Measurements from ENCODE around the gene MAGI2. TPM values are rescaled to one million over a fixed set of nuclear protein-coding genes. Genes with fewer than 3 reads are reported as not detected.

The MAGI2 gene
- total and polyA plus RNA-seq, 2 of the 13 experiments (the other 11 are each of a cell fraction or from before 2014, with no cell fraction given), result 1.5 to 3.8 TPM

- TF ChIP-seq HNRNPH1 (optimal IDR thresholded peaks at IDR 0.05; ENCODE audit: low read depth, low read length) (no peak), ATF4 (CRISPR knock-in tag; IDR thresholded peaks at IDR 0.05) (no peak)
Observed at GRCh38 chr7:79403451-79403850, 50.0 kb downstream of the MAGI2 start (continued).

- no peak overlapping the region for H3K4me2 ChIP-seq (ENCODE audit: low read depth, low read length)
- BruUV-seq (replicated peaks), result no TSS peak
- H3K27me3 ChIP-seq (ENCODE audit: control insufficient read depth in 1 of 2, insufficient read depth in 2 of 2, low read length in 2 of 2), result no peaks in the 10 kb centered on the region
- intact Hi-C loops (cut with micrococcal nuclease; ENCODE audit: unreplicated experiment), result no loop called here
- no peak overlapping the region for H3K4me3 ChIP-seq (replicated peaks in 1 of 3; ENCODE audit: insufficient read depth in 1 of 3, low read depth in 2 of 3, low read length in 3 of 3)
- POLR2A ChIA-PET, result no interaction called here
- H3K36me3 ChIP-seq (replicated peaks in 1 of 2; ENCODE audit: control insufficient read depth in 1 of 2, insufficient read depth in 2 of 2, low read length in 2 of 2), result no peaks in the 10 kb centered on the region
- no peaks in the 10 kb centered on the region for H3K79me2 ChIP-seq (ENCODE audit: insufficient read depth, low read length)
- no peaks in the 10 kb centered on the region for H4K20me1 ChIP-seq (ENCODE audit: insufficient read depth, low read length)
- H2AFZ ChIP-seq (ENCODE audit: low read length), result no peak overlapping the region
- DNase-seq (ENCODE audit: low spot score) (no peak), FAIRE-seq (no peak), ATAC-seq (no peak)
- WGBS (ENCODE audit: low lambda C conversion rate), result 65% methylated on average over 1 of the region's 1 CpG
- CTCF ChIA-PET (ENCODE audit: low intra/inter-chr PET ratio, low total read pairs), result no interaction called here
- no peak overlapping the region for H3K9ac ChIP-seq (ENCODE audit: insufficient read depth, low read depth, low read length)
- in situ Hi-C loops (cut with HindIII; ENCODE audit: extremely low pct_ligation_motif_present, low pct_unique_long_range_greater_than_20kb), result no loop called here
- no peak overlapping the region for H3K27ac ChIP-seq (ENCODE audit: extremely low read length, insufficient read depth, low read length)
- H3K4me1 ChIP-seq (ENCODE audit: insufficient read depth, low read length), result peaks cover 22% of the 10 kb centered on the region
- no peaks in the 10 kb centered on the region for H3K9me3 ChIP-seq (ENCODE audit: low read length)
- TF ChIP-seq AFF4 (CRISPR knock-in tag; IDR thresholded peaks at IDR 0.05), result no peak
- TF ChIP-seq ZHX1 (CRISPR knock-in tag; IDR thresholded peaks at IDR 0.05; ENCODE audit: low read depth), result no peak
- TF ChIP-seq PREB (CRISPR knock-in tag; IDR thresholded peaks at IDR 0.05), result no peak
- TF ChIP-seq ZBTB46 (CRISPR knock-in tag; IDR thresholded peaks at IDR 0.05; ENCODE audit: borderline replicate concordance), result no peak
- TF ChIP-seq ZNF33A (CRISPR knock-in tag; IDR thresholded peaks at IDR 0.05; ENCODE audit: borderline replicate concordance), result no peak
- TF ChIP-seq TERF1 (CRISPR knock-in tag; IDR thresholded peaks at IDR 0.05), result no peak
- no peak for TF ChIP-seq AKAP8 (CRISPR knock-in tag; IDR thresholded peaks at IDR 0.05)
- TF ChIP-seq ZNF569 (CRISPR knock-in tag; IDR thresholded peaks at IDR 0.05; ENCODE audit: borderline replicate concordance), result no peak
Observed at GRCh38 chr7:79401254-79401653, 52.2 kb downstream of the MAGI2 start.
